ENCODE results near the gene CDC123. TPM values are rescaled to one million over a fixed set of nuclear protein-coding genes. Genes with fewer than 3 reads are reported as not detected.

CDC123 gene
- total and polyA plus RNA-seq, 2 donors (not counting 3 experiments of a cell fraction or from before 2014, with no cell fraction given), result 65.6 to 106 TPM

GRCh38 chr10:12177642-12178041 lies 18.3 kb upstream of the CDC123 start:
- dilution Hi-C loops (cut with MboI; ENCODE audit: extremely low pct_ligation_motif_present, low sequenced_read_pairs), result no loop called here
- H2AFZ ChIP-seq (ENCODE audit: low read depth, low read length), result no peak overlapping the region

DNA sequence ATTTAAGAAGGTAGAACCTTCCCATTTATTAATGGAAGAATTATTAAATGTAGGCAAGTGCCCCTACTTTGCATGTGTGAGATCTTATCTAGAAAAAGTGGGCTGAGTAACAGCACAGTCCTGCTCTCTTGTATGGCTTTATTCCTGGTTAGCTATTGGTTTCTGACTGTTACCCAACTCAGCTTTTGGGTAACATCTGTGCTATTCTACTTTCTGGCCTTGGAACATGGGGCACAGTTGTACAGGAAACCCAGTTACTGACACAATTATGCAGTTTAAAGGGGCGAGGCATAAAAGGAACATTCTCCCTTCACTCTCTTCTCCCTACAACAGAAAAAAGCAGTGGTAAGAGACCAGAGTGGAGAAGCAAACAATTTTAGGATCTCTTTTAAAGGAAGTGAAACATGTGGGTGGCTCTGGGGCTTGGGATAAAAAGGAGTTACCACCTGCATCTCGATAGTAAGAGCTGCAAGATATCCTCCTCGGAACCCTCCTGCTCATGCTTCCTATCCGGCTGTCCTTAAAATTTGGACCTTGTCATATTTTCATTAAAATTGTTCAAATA lies 16.3 kb upstream of the CDC123 start:
- Histone ChIP-seq H3K9me1 (replicated peaks; ENCODE audit: control insufficient read depth, extremely low read depth, insufficient read depth, low read length) (no peaks in the 10 kb centered on the region), H3K9ac (replicated peaks; ENCODE audit: extremely low read depth, insufficient read depth, low read length) (no peak overlapping the region), H3K9me3 (replicated peaks; ENCODE audit: control insufficient read depth, insufficient read depth, low read length) (no peaks in the 10 kb centered on the region), H3K79me2 (ENCODE audit: control insufficient read depth, insufficient read depth, low read length) (no peaks in the 10 kb centered on the region), H3K4me3 (replicated peaks in 1 of 3; ENCODE audit: insufficient read depth in 1 of 3, low read depth in 1 of 3, low read length in 3 of 3) (no peak overlapping the region), H3K4me2 (ENCODE audit: insufficient read depth, low read length) (no peak overlapping the region), H2AFZ (ENCODE audit: low read depth, low read length) (no peak overlapping the region), H3K27me3 (ENCODE audit: control insufficient read depth in 2 of 2, insufficient read depth in 2 of 2, low read length in 2 of 2) (no peaks in the 10 kb centered on the region), H3K4me1 (ENCODE audit: control insufficient read depth, extremely low read depth, insufficient read depth, low read length) (no peaks in the 10 kb centered on the region), H3K36me3 (ENCODE audit: control insufficient read depth in 2 of 2, extremely low read depth in 1 of 2, insufficient read depth in 2 of 2, low read length in 2 of 2) (peaks cover 11 to 17% of the 10 kb centered on the region in 2 experiments), H3K27ac (ENCODE audit: insufficient read depth, low read depth, low read length) (no peak overlapping the region), H4K20me1 (replicated peaks; ENCODE audit: control insufficient read depth, extremely low read depth, insufficient read depth, low read length) (no peaks in the 10 kb centered on the region)
- DNase-seq (ENCODE audit: low read depth, low spot score) (no peak), FAIRE-seq (no peak)
- intact Hi-C loops (cut with micrococcal nuclease) (no loop called here), dilution Hi-C loops (cut with MboI; ENCODE audit: extremely low pct_ligation_motif_present, low sequenced_read_pairs) (no loop called here)
- TF ChIP-seq EZH2 (IDR thresholded peaks at IDR 0.05; ENCODE audit: borderline replicate concordance, low read depth, low read length, severe bottlenecking) (no peak), MYC (IDR thresholded peaks at IDR 0.05; ENCODE audit: low read depth, low read length) (no peak), POLR2AphosphoS5 (IDR thresholded peaks at IDR 0.05; ENCODE audit: insufficient read depth, low read depth, low read length) (no peak), JUN (IDR thresholded peaks at IDR 0.05; ENCODE audit: borderline replicate concordance, insufficient read depth, insufficient read length, low read depth) (no peak), FOS (IDR thresholded peaks at IDR 0.05; ENCODE audit: borderline replicate concordance, insufficient read depth, low read length) (no peak), GATA2 (IDR thresholded peaks at IDR 0.05; ENCODE audit: insufficient read depth, insufficient read length, low read depth, low read length) (no peak), POLR2A (IDR thresholded peaks at IDR 0.05; ENCODE audit: low read depth, low read length) (no peak), CTCF (IDR thresholded peaks at IDR 0.05; ENCODE audit: extremely low read depth in 1 of 2, insufficient read depth in 1 of 2, low read depth in 1 of 2, low read length in 2 of 2) (no peak)
- ChIA-PET CTCF (no interaction called here), POLR2A (no interaction called here)
- BruUV-seq (replicated peaks), result no TSS peak

More at GRCh38 chr10:12177642-12178041, 18.3 kb upstream of the CDC123 start:
- H3K4me1 ChIP-seq (ENCODE audit: control insufficient read depth, extremely low read depth, insufficient read depth, low read length), result no peaks in the 10 kb centered on the region
- no peaks in the 10 kb centered on the region for H3K9me1 ChIP-seq (replicated peaks; ENCODE audit: control insufficient read depth, extremely low read depth, insufficient read depth, low read length)
- H3K79me2 ChIP-seq (ENCODE audit: control insufficient read depth, insufficient read depth, low read length), result no peaks in the 10 kb centered on the region
- no peaks in the 10 kb centered on the region for H3K27me3 ChIP-seq (ENCODE audit: control insufficient read depth in 2 of 2, insufficient read depth in 2 of 2, low read length in 2 of 2)
- H3K27ac ChIP-seq (ENCODE audit: insufficient read depth, low read depth, low read length), result no peak overlapping the region
- TF ChIP-seq POLR2A (IDR thresholded peaks at IDR 0.05; ENCODE audit: low read depth, low read length), result no peak
- H4K20me1 ChIP-seq (replicated peaks; ENCODE audit: control insufficient read depth, extremely low read depth, insufficient read depth, low read length), result no peaks in the 10 kb centered on the region
- no peak overlapping the region for H3K4me3 ChIP-seq (replicated peaks in 1 of 3; ENCODE audit: insufficient read depth in 1 of 3, low read depth in 1 of 3, low read length in 3 of 3)
- DNase-seq (ENCODE audit: low read depth, low spot score) (no peak), FAIRE-seq (no peak)
- H3K9me3 ChIP-seq (replicated peaks; ENCODE audit: control insufficient read depth, insufficient read depth, low read length), result no peaks in the 10 kb centered on the region
- BruUV-seq (replicated peaks), result no TSS peak
- H3K36me3 ChIP-seq (ENCODE audit: control insufficient read depth in 2 of 2, extremely low read depth in 1 of 2, insufficient read depth in 2 of 2, low read length in 2 of 2), result peaks cover 14 to 18% of the 10 kb centered on the region in 2 experiments
- H3K4me2 ChIP-seq (ENCODE audit: insufficient read depth, low read length), result no peak overlapping the region
- ChIA-PET POLR2A (no interaction called here), CTCF (interaction anchor here (1.1 kb wide), 1 partner anchor 37 kb away, joined by 4 read pairs; no protein-coding TSS in a partner anchor)
- intact Hi-C loops (cut with micrococcal nuclease), result no loop called here
- H3K9ac ChIP-seq (replicated peaks; ENCODE audit: extremely low read depth, insufficient read depth, low read length), result no peak overlapping the region

Data from endothelial cell of umbilical vein (primary cell).